ENCODE measurements around the gene EPB42.

The EPB42 gene

DNA sequence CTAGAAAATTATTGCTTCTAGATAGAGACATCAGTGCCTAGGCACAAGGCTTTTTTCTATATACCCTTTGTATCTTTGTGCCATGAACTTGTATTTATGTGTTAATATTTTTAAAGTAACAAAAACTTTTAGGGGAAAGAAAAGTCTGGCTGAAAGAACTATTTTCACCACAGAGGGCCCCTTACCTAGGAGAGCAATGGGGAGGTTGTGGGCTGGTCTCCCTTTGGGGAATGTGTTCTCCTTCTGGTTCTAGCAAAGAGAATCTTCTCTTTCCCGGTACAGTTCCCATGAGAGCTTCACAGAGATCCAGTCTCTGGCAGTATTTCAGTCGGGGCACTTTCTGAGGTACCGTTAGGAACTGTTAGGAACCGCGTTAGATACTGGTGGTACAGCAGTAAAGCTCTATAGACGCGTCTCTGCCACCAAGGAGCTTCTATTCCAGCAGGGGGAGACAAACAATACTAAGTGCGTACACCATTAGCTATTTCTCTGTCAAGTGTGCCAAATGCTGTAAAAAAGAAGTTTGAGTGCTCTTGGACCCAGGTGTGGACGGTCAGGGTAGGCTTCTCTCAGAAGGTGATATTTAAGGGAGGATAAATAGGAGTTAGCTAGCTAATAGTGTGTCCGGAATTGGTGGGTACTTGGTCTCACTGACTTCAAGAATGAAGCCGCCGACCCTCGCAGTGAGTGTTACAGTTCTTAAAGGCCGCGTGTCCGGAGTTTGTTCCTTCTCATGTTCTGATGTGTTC is 4.6 kb upstream of the EPB42 start:
- H3K4me1 ChIP-seq (ENCODE audit: control insufficient read depth, insufficient read depth, low read length): no peaks in the 10 kb centered on the region
- no peaks in the 10 kb centered on the region for H3K27me3 ChIP-seq (ENCODE audit: control insufficient read depth, insufficient read depth, low read length)
- H3K9me3 ChIP-seq (ENCODE audit: control insufficient read depth, insufficient read depth, low read length): no peaks in the 10 kb centered on the region
- H3K27ac ChIP-seq (ENCODE audit: low read depth, low read length): no peak overlapping the region
- H3K4me3 ChIP-seq (ENCODE audit: low read depth, low read length): no peak overlapping the region
- no peak overlapping the region for H3K9ac ChIP-seq (ENCODE audit: low read depth, low read length)
- H3K36me3 ChIP-seq (ENCODE audit: control insufficient read depth, insufficient read depth, low read length): no peaks in the 10 kb centered on the region

DNA sequence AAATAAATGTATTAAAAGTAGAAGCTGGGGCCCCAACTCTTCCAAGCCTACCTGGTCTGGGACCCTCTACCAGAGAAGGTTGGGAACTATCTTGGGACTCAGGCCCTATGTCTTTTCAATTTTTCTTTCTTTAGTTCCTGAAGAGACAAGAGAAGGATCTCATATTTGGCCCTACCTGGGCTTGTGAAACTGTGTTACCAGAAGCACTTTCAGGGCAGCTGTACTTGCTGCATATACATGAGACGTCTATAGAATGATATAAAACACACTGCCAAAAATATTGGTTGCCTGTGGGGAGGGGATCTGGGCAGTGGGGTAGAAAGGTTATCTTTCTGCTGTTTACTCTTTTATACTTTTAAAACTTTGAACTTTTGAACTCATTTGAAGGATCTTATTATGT is 604 bp upstream of the EPB42 start:
- Histone ChIP-seq H3K9ac (ENCODE audit: low read depth, low read length) (no peak overlapping the region), H3K4me1 (ENCODE audit: control insufficient read depth, insufficient read depth, low read length) (no peaks in the 10 kb centered on the region), H3K36me3 (ENCODE audit: control insufficient read depth, insufficient read depth, low read length) (no peaks in the 10 kb centered on the region), H3K4me3 (ENCODE audit: low read depth, low read length) (no peak overlapping the region), H3K27me3 (ENCODE audit: control insufficient read depth, insufficient read depth, low read length) (no peaks in the 10 kb centered on the region), H3K9me3 (ENCODE audit: control insufficient read depth, insufficient read depth, low read length) (no peaks in the 10 kb centered on the region), H3K27ac (ENCODE audit: low read depth, low read length) (no peak overlapping the region)

DNA sequence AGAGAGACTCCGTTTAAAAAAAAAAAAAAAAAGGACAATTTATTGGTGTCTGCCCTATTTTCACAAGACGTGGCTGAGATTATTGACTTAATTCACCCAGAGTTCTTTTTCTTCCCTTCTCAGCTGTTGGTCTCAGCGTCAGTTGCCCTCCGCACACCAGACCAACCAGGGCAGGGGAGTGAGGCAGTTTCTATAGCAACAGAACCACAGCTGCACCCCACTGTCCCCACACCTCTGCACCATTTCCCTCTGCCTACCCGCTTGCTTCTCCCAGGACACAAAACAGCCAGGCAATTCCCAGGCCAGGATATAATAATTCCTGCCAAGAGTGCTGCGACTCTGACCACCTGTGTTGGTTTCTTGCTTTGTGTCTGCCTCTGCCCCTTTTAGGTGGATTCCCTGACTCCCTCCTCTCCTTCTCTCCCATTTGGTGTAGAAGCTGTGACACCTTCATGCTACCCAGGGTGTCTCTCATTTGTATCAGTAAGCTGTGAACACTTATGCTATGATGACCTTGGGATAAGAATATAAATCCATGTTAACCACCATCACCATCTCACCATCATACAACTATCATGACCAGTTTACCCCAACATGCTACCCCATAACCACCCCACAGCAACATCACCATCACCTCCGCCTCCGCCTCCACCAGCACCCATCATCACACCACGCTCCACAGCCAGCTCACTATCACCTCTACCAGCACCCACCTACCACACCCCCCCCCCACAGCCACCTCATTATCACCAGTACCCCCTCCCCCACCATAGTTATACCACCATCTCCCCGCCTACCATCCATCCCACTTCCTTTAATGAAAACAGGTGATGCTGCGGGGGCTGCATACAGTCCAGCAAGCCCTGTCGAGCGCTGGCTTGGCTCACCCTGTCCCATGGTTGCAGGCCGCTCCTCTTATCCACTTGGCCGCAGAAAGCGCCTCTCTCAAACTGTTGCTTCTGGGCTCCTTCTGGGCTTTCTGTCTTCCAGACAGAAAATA is 589 bp downstream of the EPB42 start:
- Histone ChIP-seq H3K9me3 (ENCODE audit: control insufficient read depth, insufficient read depth, low read length) (no peaks in the 10 kb centered on the region), H3K4me3 (ENCODE audit: low read depth, low read length) (no peak overlapping the region), H3K27me3 (ENCODE audit: control insufficient read depth, insufficient read depth, low read length) (no peaks in the 10 kb centered on the region), H3K27ac (ENCODE audit: low read depth, low read length) (no peak overlapping the region), H3K9ac (ENCODE audit: low read depth, low read length) (no peak overlapping the region), H3K4me1 (ENCODE audit: control insufficient read depth, insufficient read depth, low read length) (no peaks in the 10 kb centered on the region), H3K36me3 (ENCODE audit: control insufficient read depth, insufficient read depth, low read length) (no peaks in the 10 kb centered on the region)

DNA sequence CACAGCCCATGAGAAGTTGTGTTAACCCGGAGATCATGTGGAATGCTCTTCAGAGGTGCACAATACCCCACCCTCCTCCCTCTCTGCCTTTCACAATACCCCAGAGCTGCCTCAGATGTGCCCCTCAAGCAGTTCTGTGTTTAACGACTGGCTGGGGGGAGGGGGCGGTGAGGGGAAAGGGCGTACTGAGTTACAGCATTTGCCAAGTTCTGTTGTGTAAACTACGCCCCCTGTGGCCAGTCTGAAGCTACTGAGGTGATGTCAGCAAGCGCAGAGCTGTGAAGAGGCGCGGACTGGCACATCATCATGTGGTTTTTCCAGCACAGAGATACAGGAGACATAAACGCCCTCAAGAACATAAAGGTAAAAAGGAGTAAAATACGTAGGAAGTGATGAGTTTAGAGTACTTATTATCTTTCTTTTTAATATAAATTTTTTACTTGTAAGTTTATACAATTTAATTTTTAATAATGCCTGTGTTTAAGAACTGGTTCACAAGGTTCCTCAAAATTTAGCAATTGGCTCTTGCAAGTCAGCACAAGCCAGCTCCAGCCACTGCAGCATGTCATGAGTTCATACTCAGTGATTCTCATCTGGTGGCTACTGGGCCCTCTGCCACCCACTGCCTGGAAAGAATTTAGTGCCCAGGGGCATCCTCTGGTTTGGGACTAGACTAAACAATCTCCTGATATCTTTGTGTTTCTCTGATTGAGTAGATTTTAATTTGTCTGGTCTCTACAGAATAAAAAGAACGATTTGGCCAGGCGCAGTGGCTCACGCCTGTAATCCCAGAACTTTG is 1.7 kb downstream of the EPB42 start:
- H3K27ac ChIP-seq (ENCODE audit: low read depth, low read length): no peak overlapping the region
- no peak overlapping the region for H3K9ac ChIP-seq (ENCODE audit: low read depth, low read length)
- H3K27me3 ChIP-seq (ENCODE audit: control insufficient read depth, insufficient read depth, low read length): no peaks in the 10 kb centered on the region
- no peaks in the 10 kb centered on the region for H3K36me3 ChIP-seq (ENCODE audit: control insufficient read depth, insufficient read depth, low read length)
- H3K4me1 ChIP-seq (ENCODE audit: control insufficient read depth, insufficient read depth, low read length): no peaks in the 10 kb centered on the region; the same call in 1 of the 2 replicates
- H3K4me3 ChIP-seq (ENCODE audit: low read depth, low read length): no peak overlapping the region
- H3K9me3 ChIP-seq (ENCODE audit: control insufficient read depth, insufficient read depth, low read length): no peaks in the 10 kb centered on the region

DNA sequence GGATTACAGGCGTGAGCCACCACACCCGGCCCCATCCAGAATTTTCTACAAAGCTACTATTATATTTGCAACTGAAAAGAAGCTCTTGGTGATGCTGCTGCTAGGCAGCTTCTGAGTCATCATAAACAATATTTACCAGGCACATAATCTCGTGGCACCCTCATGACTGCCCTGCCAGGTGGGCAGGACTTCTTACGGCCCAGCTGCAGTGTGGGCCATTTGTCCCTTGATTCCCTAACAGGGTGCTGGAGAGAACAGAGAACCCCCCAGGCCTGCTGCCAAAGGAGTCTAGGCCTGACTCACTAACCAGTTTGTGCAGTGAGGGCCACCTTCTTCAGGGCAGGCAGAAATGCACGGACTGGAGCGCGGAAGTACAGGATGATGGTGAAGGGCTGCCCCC is 4.9 kb downstream of the EPB42 start:
- Histone ChIP-seq H3K9me3 (ENCODE audit: control insufficient read depth, insufficient read depth, low read length) (no peaks in the 10 kb centered on the region), H3K4me1 (ENCODE audit: control insufficient read depth, insufficient read depth, low read length) (no peaks in the 10 kb centered on the region; the same call in 1 of the 2 replicates), H3K27me3 (ENCODE audit: control insufficient read depth, insufficient read depth, low read length) (no peaks in the 10 kb centered on the region), H3K9ac (ENCODE audit: low read depth, low read length) (no peak overlapping the region), H3K27ac (ENCODE audit: low read depth, low read length) (no peak overlapping the region), H3K4me3 (ENCODE audit: low read depth, low read length) (no peak overlapping the region), H3K36me3 (ENCODE audit: control insufficient read depth, insufficient read depth, low read length) (no peaks in the 10 kb centered on the region)

DNA sequence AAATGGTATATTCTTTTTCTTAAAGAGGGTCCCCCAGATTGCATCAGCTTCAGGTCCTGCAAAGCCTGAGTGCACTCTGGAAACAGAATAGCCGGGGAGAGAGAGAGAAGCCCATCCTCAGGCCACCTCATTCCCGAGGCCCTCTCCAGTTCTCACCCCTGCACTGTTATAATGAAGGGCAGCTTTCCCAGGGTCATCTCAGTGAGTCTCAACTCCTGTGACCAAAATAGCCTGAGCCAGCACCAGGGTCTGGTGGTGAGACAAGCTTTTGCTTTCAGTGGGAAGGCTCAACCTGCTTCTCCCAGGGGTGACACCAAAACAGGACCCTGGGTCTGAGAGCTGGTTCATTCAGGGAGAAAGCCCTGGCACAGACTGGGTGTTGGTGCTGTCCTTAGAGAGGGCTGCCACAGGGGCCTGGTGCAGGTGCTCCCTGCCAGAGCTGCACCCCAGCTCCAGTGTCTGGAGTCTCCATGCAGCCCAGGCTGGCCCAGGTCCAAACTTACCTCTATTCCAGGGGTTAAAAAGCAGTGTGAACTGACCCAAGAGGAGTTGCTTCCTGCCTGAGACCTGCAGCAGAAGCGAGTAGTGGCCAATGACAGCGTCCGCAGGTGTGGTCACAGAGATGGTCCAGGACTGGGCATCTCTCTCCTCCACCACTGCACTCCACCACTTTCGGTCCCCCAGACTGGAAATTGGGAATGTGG is 6.1 kb downstream of the EPB42 start:
- Histone ChIP-seq H3K4me3 (ENCODE audit: low read depth, low read length) (no peak overlapping the region), H3K9me3 (ENCODE audit: control insufficient read depth, insufficient read depth, low read length) (no peaks in the 10 kb centered on the region), H3K9ac (ENCODE audit: low read depth, low read length) (no peak overlapping the region), H3K36me3 (ENCODE audit: control insufficient read depth, insufficient read depth, low read length) (no peaks in the 10 kb centered on the region), H3K27me3 (ENCODE audit: control insufficient read depth, insufficient read depth, low read length) (no peaks in the 10 kb centered on the region), H3K4me1 (ENCODE audit: control insufficient read depth, insufficient read depth, low read length) (no peaks in the 10 kb centered on the region; the same call in 1 of the 2 replicates), H3K27ac (ENCODE audit: low read depth, low read length) (no peak overlapping the region)

DNA sequence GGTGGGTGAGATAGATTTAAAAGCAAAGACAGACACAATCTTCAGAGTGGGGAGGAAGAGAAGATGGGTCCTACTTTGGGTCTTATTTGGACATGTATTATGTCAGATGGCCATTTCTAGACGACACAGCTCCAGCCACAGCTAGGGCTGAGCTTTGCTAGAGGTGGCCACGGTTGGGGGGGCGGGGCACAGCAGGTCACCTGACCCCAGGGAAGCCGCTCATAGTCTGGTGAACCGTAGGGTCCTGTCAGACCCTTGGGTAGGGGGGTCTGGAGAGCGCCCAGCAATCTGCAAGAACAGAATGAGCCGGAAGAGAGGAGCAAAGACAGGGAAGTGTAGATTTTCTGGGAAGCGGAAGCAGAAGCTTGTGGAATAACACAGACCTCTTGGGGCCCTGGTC is 6.6 kb downstream of the EPB42 start:
- Histone ChIP-seq H3K27ac (ENCODE audit: low read depth, low read length) (no peak overlapping the region), H3K4me3 (ENCODE audit: low read depth, low read length) (no peak overlapping the region), H3K9ac (ENCODE audit: low read depth, low read length) (no peak overlapping the region), H3K4me1 (ENCODE audit: control insufficient read depth, insufficient read depth, low read length) (no peaks in the 10 kb centered on the region; the same call in 1 of the 2 replicates), H3K36me3 (ENCODE audit: control insufficient read depth, insufficient read depth, low read length) (no peaks in the 10 kb centered on the region), H3K9me3 (ENCODE audit: control insufficient read depth, insufficient read depth, low read length) (no peaks in the 10 kb centered on the region), H3K27me3 (ENCODE audit: control insufficient read depth, insufficient read depth, low read length) (no peaks in the 10 kb centered on the region)

DNA sequence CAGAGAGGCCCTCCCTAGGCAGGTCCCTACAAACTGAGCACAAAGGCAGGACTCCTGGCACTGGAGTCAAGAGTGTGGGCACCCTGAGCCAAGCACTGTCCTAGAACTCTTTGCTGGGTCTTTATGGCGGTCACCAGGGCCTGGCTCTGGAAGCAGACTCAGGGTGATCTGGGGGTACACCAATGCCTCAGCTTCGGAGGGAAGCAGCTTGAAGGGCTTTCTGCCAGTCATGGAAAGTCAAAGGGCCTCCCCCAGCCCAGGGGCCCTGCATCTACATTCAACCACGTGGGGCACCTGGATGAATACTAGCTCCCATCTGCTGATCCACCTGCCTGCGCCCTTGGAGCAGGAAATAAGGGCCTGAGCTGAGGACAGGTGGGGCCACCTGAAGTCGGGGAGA is 7.4 kb downstream of the EPB42 start:
- no peaks in the 10 kb centered on the region for H3K27me3 ChIP-seq (ENCODE audit: control insufficient read depth, insufficient read depth, low read length)

DNA sequence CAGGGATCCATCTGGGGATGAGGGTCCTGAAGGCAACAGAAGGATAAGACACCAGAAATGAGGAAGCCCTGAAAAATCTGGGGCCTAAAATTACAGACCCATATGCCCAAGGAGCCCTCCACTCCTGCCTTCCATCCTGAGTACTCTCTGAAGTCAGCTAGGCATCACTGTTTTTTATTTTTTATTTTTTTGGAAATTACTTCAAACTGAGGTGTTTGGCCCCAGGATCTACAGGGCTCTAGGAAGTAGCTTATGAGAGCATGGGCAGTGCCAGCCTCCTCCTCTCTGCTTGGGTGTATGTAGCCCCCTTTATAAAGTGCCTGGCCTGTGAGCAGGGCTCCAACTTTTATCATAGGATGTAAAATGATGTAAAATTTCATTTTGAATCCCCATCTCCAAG is 7.9 kb downstream of the EPB42 start:
- Histone ChIP-seq H3K36me3 (ENCODE audit: control insufficient read depth, insufficient read depth, low read length) (no peaks in the 10 kb centered on the region), H3K27me3 (ENCODE audit: control insufficient read depth, insufficient read depth, low read length) (no peaks in the 10 kb centered on the region; the same call in 1 of the 2 replicates), H3K9ac (ENCODE audit: low read depth, low read length) (no peak overlapping the region), H3K27ac (ENCODE audit: low read depth, low read length) (no peak overlapping the region), H3K4me3 (ENCODE audit: low read depth, low read length) (no peak overlapping the region), H3K9me3 (ENCODE audit: control insufficient read depth, insufficient read depth, low read length) (no peaks in the 10 kb centered on the region), H3K4me1 (ENCODE audit: control insufficient read depth, insufficient read depth, low read length) (no peaks in the 10 kb centered on the region; the same call in 1 of the 2 replicates)

More for the DNA sequence above, 7.4 kb downstream of the EPB42 start:
- no peaks in the 10 kb centered on the region for H3K9me3 ChIP-seq (ENCODE audit: control insufficient read depth, insufficient read depth, low read length)
- H3K36me3 ChIP-seq (ENCODE audit: control insufficient read depth, insufficient read depth, low read length): no peaks in the 10 kb centered on the region
- H3K9ac ChIP-seq (ENCODE audit: low read depth, low read length): no peak overlapping the region
- no peaks in the 10 kb centered on the region; the same call in 1 of the 2 replicates for H3K4me1 ChIP-seq (ENCODE audit: control insufficient read depth, insufficient read depth, low read length)
- no peak overlapping the region for H3K4me3 ChIP-seq (ENCODE audit: low read depth, low read length)
- H3K27ac ChIP-seq (ENCODE audit: low read depth, low read length): no peak overlapping the region

DNA sequence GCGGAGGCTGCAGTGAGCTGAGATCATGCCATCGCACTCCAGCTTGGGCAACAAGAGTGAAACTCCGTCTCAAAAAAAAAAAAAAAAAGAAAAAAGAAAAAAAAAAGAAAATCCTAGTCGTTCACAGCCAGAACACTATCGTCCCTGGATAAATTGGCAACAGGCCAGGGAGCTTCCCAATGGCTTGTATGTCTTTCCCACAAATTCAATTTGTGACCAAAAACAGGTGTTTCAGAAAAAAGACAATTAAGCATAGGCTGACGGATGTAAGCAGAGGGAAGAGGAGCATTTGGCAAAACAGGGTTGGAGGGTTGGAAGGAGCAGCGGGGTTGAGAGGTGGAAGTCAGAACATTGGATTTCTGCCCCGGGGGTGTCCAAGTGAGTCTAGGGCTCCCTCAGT is 8.5 kb downstream of the EPB42 start:
- no peaks in the 10 kb centered on the region; the same call in 1 of the 2 replicates for H3K27me3 ChIP-seq (ENCODE audit: control insufficient read depth, insufficient read depth, low read length)

More for the DNA sequence above, 8.5 kb downstream of the EPB42 start:
- Histone ChIP-seq H3K27ac (ENCODE audit: low read depth, low read length) (no peak overlapping the region), H3K9ac (ENCODE audit: low read depth, low read length) (no peak overlapping the region), H3K36me3 (ENCODE audit: control insufficient read depth, insufficient read depth, low read length) (no peaks in the 10 kb centered on the region), H3K4me1 (ENCODE audit: control insufficient read depth, insufficient read depth, low read length) (no peaks in the 10 kb centered on the region; the same call in 1 of the 2 replicates), H3K4me3 (ENCODE audit: low read depth, low read length) (no peak overlapping the region), H3K9me3 (ENCODE audit: control insufficient read depth, insufficient read depth, low read length) (no peaks in the 10 kb centered on the region)

All from HUES48 (cell line).